Loucy (cell line): ENCODE results near the gene KIAA0753.

Source experiments
- CTCF ChIP-seq: fragments of 200-600 bp; sonication (generic); conservative IDR thresholded peaks from 2 replicates; pipeline ENCODE4 v1.5.1; 2014; ENCODE audit warnings: mild to moderate bottlenecking, antibody characterized with exemption, low read length
- EZH2phosphoT487 ChIP-seq: fragments of 200-600 bp; IDR thresholded peaks from 2 replicates; pipeline ENCODE4 v1.6.1; 2018; ENCODE audit warnings: antibody characterized with exemption, mild to moderate bottlenecking, moderate library complexity, borderline replicate concordance

GRCh38 chr17:6669479-6670212 is 29.1 kb upstream of the KIAA0753 start:
- TF ChIP-seq CTCF (no peak), EZH2phosphoT487 (no peak)
